ENCODE measurements around the gene BLOC1S5. TPM values are rescaled to one million over a fixed set of nuclear protein-coding genes. Genes with fewer than 3 reads are reported as not detected.

The BLOC1S5 gene
- total RNA-seq, 1 donor from 2014 or later = 10.7 TPM

DNA sequence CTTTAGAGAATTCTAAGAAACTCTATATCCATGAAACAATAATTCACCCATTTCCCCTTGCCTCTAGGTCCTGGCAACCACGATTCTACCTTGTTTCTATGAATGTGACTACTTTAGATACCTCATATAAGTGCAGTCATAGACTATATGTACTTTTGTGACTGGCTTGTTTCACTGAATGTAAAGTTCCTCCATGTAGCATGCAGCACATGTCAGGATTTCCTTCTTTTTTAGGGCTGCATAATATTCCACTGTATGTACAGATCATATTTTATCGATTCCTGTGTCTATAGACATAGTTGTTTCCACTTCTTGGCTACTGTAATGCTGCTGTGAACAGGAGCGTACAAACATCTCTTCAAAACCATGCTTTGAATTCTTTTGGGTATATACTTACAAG lies 26.5 kb upstream of the BLOC1S5 start:
- TF ChIP-seq CTCF (IDR thresholded peaks at IDR 0.05) = no peak
- no peaks in the 10 kb centered on the region for H3K4me1 ChIP-seq
- H3K27me3 ChIP-seq = no peaks in the 10 kb centered on the region
- no peak overlapping the region for H3K4me3 ChIP-seq
- intact Hi-C loops (cut with DNase I) = no loop called here
- ATAC-seq = no peak
- no peak overlapping the region for H3K27ac ChIP-seq
- no peak for DNase-seq
- H3K9me3 ChIP-seq = no peaks in the 10 kb centered on the region
- peaks cover 54% of the 10 kb centered on the region for H3K36me3 ChIP-seq

DNA sequence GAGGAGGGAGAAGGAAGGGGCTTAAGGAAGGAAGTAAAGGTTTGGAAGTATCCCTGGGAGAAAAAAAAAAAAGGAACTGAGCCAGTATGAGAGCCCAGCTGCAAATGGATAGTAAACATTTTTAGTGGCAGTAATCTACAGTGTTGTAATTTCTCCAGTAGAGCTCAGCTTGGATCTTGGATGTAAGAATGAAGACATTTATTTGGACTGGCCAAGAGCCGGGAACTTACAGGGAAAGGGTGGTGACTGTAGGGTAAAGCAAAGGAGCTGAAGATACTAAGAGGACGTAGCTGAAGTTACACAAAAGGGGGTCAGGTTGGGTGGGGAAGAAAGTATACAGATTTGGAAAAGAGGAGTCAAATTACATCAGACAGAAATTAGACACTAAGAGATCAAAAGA lies 24.7 kb upstream of the BLOC1S5 start:
- intact Hi-C loops (cut with DNase I) = no loop called here
- TF ChIP-seq CTCF (IDR thresholded peaks at IDR 0.05) = no peak
- ATAC-seq = no peak

GRCh38 chr6:8087870-8088754 lies 23.9 kb upstream of the BLOC1S5 start:
- no peak for ATAC-seq
- Histone ChIP-seq H3K4me1 (peaks cover 12% of the 10 kb centered on the region), H3K36me3 (peaks cover 34% of the 10 kb centered on the region), H3K27ac (no peak overlapping the region), H3K4me3 (no peak overlapping the region), H3K27me3 (no peaks in the 10 kb centered on the region), H3K9me3 (no peaks in the 10 kb centered on the region)
- DNase-seq = no peak
- intact Hi-C loops (cut with DNase I) = no loop called here
- TF ChIP-seq CTCF (IDR thresholded peaks at IDR 0.05) = no peak

More for the DNA sequence above, 24.7 kb upstream of the BLOC1S5 start:
- DNase-seq = no peak
- Histone ChIP-seq H3K4me1 (peaks cover 6% of the 10 kb centered on the region), H3K36me3 (peaks cover 37% of the 10 kb centered on the region), H3K27me3 (no peaks in the 10 kb centered on the region), H3K27ac (no peak overlapping the region), H3K4me3 (no peak overlapping the region), H3K9me3 (no peaks in the 10 kb centered on the region)

GRCh38 chr6:8086755-8087306 lies 22.6 kb upstream of the BLOC1S5 start:
- peaks cover 34% of the 10 kb centered on the region for H3K36me3 ChIP-seq

DNA sequence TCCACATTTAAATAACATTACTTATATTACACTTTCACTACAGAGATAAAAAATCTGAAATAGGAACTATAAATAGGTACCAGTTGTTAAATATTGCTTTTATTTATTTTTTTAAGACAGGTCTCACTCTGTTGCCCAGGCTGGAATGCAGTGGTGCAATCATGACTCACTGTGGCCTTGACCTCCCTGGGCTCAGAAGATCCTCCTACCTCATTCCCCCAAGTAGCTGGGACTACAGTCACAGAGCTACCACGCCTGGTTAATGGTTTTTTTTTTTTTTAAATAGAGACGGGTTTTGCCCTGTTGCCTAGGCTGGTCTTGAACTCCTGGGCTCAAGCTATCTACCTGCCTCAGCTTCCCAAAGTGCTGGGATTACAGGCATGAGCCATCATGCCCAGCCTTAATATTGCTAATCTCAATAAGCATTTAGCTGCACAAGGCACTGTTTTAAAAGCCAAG lies 20.9 kb upstream of the BLOC1S5 start:
- Histone ChIP-seq H3K36me3 (peaks cover 34% of the 10 kb centered on the region), H3K27me3 (no peaks in the 10 kb centered on the region), H3K4me1 (peaks cover 29% of the 10 kb centered on the region), H3K27ac (no peak overlapping the region), H3K4me3 (no peak overlapping the region), H3K9me3 (no peaks in the 10 kb centered on the region)
- DNase-seq (no peak), ATAC-seq (peak; percentile 89)
- no peak for TF ChIP-seq CTCF (IDR thresholded peaks at IDR 0.05)
- intact Hi-C loops (cut with DNase I) = no loop called here

More at GRCh38 chr6:8086755-8087306, 22.6 kb upstream of the BLOC1S5 start:
- Histone ChIP-seq H3K4me3 (no peak overlapping the region), H3K4me1 (peaks cover 23% of the 10 kb centered on the region), H3K27ac (no peak overlapping the region), H3K9me3 (no peaks in the 10 kb centered on the region), H3K27me3 (no peaks in the 10 kb centered on the region)
- ATAC-seq (no peak), DNase-seq (no peak)
- intact Hi-C loops (cut with DNase I) = no loop called here
- no peak for TF ChIP-seq CTCF (IDR thresholded peaks at IDR 0.05)

Measured in upper lobe of right lung (tissue), 1 donor.